Ecto neural progenitor cell (in vitro differentiated cells): ENCODE measurements around the gene CMTR1.

Experiments used
- DNase-seq: peaks from one replicate; pipeline ENCODE4 v3.0.0-alpha.2; 2018; ENCODE audit warnings: low spot score

The CMTR1 gene

GRCh38 chr6:37477656-37478435 is 44.8 kb downstream of the CMTR1 start:
- no peak for DNase-seq

- DNase-seq = no peak
Measured at GRCh38 chr6:37478827-37479226, 45.8 kb downstream of the CMTR1 start.

GRCh38 chr6:37479266-37479854 is 46.3 kb downstream of the CMTR1 start:
- DNase-seq = no peak

- no peak for DNase-seq
Measured at GRCh38 chr6:37480118-37480736, 47.2 kb downstream of the CMTR1 start.

- no peak for DNase-seq
Measured at GRCh38 chr6:37480951-37481534, 48.0 kb downstream of the CMTR1 start.

- no peak for DNase-seq
Measured at GRCh38 chr6:37481711-37482605, 48.9 kb downstream of the CMTR1 start.

GRCh38 chr6:37482606-37483251 is 49.7 kb downstream of the CMTR1 start:
- DNase-seq = no peak

- DNase-seq = no peak
Measured at GRCh38 chr6:37483252-37483901, 50.4 kb downstream of the CMTR1 start.

GRCh38 chr6:37483917-37484785 is 51.1 kb downstream of the CMTR1 start:
- DNase-seq = peak; percentile 87

- DNase-seq = no peak
Measured at GRCh38 chr6:37484786-37485170, 51.8 kb downstream of the CMTR1 start.

- no peak for DNase-seq
Measured at GRCh38 chr6:37485291-37485702, 52.3 kb downstream of the CMTR1 start.

- no peak for DNase-seq
Measured at GRCh38 chr6:37486121-37486839, 53.3 kb downstream of the CMTR1 start.

GRCh38 chr6:37487591-37488380 is 54.8 kb downstream of the CMTR1 start:
- DNase-seq = no peak

- no peak for DNase-seq
Measured at GRCh38 chr6:37488476-37488875, 55.5 kb downstream of the CMTR1 start.

GRCh38 chr6:37489697-37490336 is 56.8 kb downstream of the CMTR1 start:
- no peak for DNase-seq

- no peak for DNase-seq
Measured at GRCh38 chr6:37490536-37491170, 57.6 kb downstream of the CMTR1 start.

GRCh38 chr6:37491171-37491829 is 58.3 kb downstream of the CMTR1 start:
- no peak for DNase-seq
